Lung (tissue), 12 donors: ENCODE measurements around the gene MS4A18. TPM values are rescaled to one million over a fixed set of nuclear protein-coding genes. Genes with fewer than 3 reads are reported as not detected.
A peak's percentile ranks its signal among the peaks of the same experiment; 100 is the strongest.

Source experiments
- ATAC-seq: fragments of 200-7000 bp; cut with Tn5 transposase; one replicate; pipeline ENCODE4 v1.9.1; 2020; ENCODE audit warnings: moderate number of reproducible peaks; ENCODE audit not compliant: insufficient read depth, low FRiP score
- DNase-seq, 3 donors: peaks; one replicate each; pipeline ENCODE4 v3.0.0-alpha.2; 2013 to 2017
- H3K27ac ChIP-seq, 2 donors: one replicate each; pipeline ENCODE4 v1.5.1; 2013; ENCODE audit warnings: mild to moderate bottlenecking in 2 of 2, moderate library complexity in 2 of 2, control low read depth in 1 of 2, inconsistent platforms in 1 of 2, low read depth in 1 of 2, low read length in 1 of 2
- H3K27me3 ChIP-seq, 3 donors: one replicate each; pipeline ENCODE4 v1.5.1; 2013; ENCODE audit warnings: low read length in 2 of 3; ENCODE audit not compliant: control insufficient read depth in 3 of 3, insufficient read depth in 3 of 3
- H3K36me3 ChIP-seq, 4 donors: one replicate each; pipeline ENCODE4 v1.5.1; 2013; ENCODE audit warnings: low read length in 4 of 4, mild to moderate bottlenecking in 1 of 4, moderate library complexity in 1 of 4; ENCODE audit not compliant: control insufficient read depth in 4 of 4, insufficient read depth in 4 of 4
- H3K4me1 ChIP-seq, 5 donors: one replicate each; pipeline ENCODE4 v1.5.1; 2013; ENCODE audit warnings: low read length in 5 of 5, mild to moderate bottlenecking in 2 of 5, moderate library complexity in 1 of 5; ENCODE audit not compliant: control insufficient read depth in 5 of 5, insufficient read depth in 5 of 5
- H3K4me3 ChIP-seq: one replicate; pipeline ENCODE4 v1.5.1; 2013; ENCODE audit warnings: mild to moderate bottlenecking, control low read depth, moderate library complexity
- H3K9ac ChIP-seq, 2 donors: one replicate each; pipeline ENCODE4 v1.5.1; 2013; ENCODE audit warnings: low read length in 2 of 2, control low read depth in 1 of 2; ENCODE audit not compliant: insufficient read depth in 1 of 2
- H3K9me3 ChIP-seq, 4 donors: one replicate each; pipeline ENCODE4 v1.5.1; 2013; ENCODE audit warnings: low read length in 3 of 4, mild to moderate bottlenecking in 1 of 4, moderate library complexity in 1 of 4; ENCODE audit not compliant: control insufficient read depth in 4 of 4, insufficient read depth in 3 of 4
- CTCF ChIP-seq: IDR thresholded peaks from 2 replicates; pipeline ENCODE4 v1.5.1; 2012; ENCODE audit warnings: mild to moderate bottlenecking; ENCODE audit errors: control extremely low read depth, extremely low read depth
- WGBS, 2 donors: extraction: QIAGEN DNeasy Blood & Tissue Kit; methylation state at CpG; one replicate each; pipeline ENCODE4 v1.1.7; 2013; 5-methylcytosine and 5-hydroxymethylcytosine counted together
- polyA plus RNA-seq, 2 donors: library from polyadenylated mRNA; stranded (reverse); fragments of 200-250 nt; gene quantifications; one replicate each; pipeline ENCODE4 v1.2.1, GENCODE V29; 2013
- total RNA-seq, 2 donors: library from RNA; depleted of rRNA in 1 of 2; stranded (reverse); fragments of >200 nt in 1 of 2; gene quantifications; one replicate each; pipeline ENCODE4 v1.2.1, GENCODE V29; 2014 to 2021
- donor health status: control.
- donor health status: control.
- donor health status: Bipolar disorder and iron deficiency.
- donor health status: healthy.
- donor health status: DM: yes; HTN: yes; CAD: no.

MS4A18 gene
- total and polyA plus RNA-seq, 4 donors: 0.03 TPM; not detected in 3

GRCh38 chr11:60700689-60701468 lies 23.6 kb upstream of the MS4A18 start:
- DNase-seq: peak; percentile 47 to 74 (median 66)
- 68 to 76% methylated on average over 14 of the region's 14 CpGs for WGBS, 2 donors
- TF ChIP-seq CTCF: no peak
- H3K4me1 ChIP-seq: peaks cover 0 to 13% (median 1%) of the 10 kb centered on the region in 5 donors
- H3K36me3 ChIP-seq: no peaks in the 10 kb centered on the region
- no peak for ATAC-seq
- H3K9ac ChIP-seq: no peak overlapping the region
- no peaks in the 10 kb centered on the region for H3K9me3 ChIP-seq
- no peak overlapping the region for H3K27ac ChIP-seq
- no peak overlapping the region for H3K4me3 ChIP-seq
- H3K27me3 ChIP-seq: no peaks in the 10 kb centered on the region

GRCh38 chr11:60701469-60701818 lies 23.1 kb upstream of the MS4A18 start:
- H3K9ac ChIP-seq: no peak overlapping the region
- TF ChIP-seq CTCF: no peak
- no peak for ATAC-seq

GRCh38 chr11:60703374-60703773 lies 21.1 kb upstream of the MS4A18 start:
- no peak overlapping the region for H3K4me3 ChIP-seq
- TF ChIP-seq CTCF: no peak
- DNase-seq (no peak), ATAC-seq (no peak)
- WGBS, 2 donors: 93% methylated on average over 12 of the region's 12 CpGs
- H3K27me3 ChIP-seq: no peaks in the 10 kb centered on the region
- H3K4me1 ChIP-seq: peaks cover 0 to 13% (median 1%) of the 10 kb centered on the region in 5 donors
- no peak overlapping the region for H3K27ac ChIP-seq
- no peak overlapping the region for H3K9ac ChIP-seq
- no peaks in the 10 kb centered on the region for H3K36me3 ChIP-seq
- H3K9me3 ChIP-seq: no peaks in the 10 kb centered on the region

More at GRCh38 chr11:60701469-60701818, 23.1 kb upstream of the MS4A18 start:
- Histone ChIP-seq H3K27ac (no peak overlapping the region), H3K4me1 (peaks cover 0 to 13% (median 1%) of the 10 kb centered on the region in 5 donors), H3K27me3 (no peaks in the 10 kb centered on the region), H3K9me3 (no peaks in the 10 kb centered on the region), H3K36me3 (no peaks in the 10 kb centered on the region), H3K4me3 (no peak overlapping the region)
- WGBS, 2 donors: 65 to 66% methylated on average over 4 of the region's 4 CpGs
- DNase-seq: no peak
